NCI-H2171 (cell line): ENCODE measurements around the gene HS6ST1.

Experiments
- DNase-seq: peaks from one replicate; lab custom pipeline; 2025; lab: John Stamatoyannopoulos, UW

Gene HS6ST1

DNA sequence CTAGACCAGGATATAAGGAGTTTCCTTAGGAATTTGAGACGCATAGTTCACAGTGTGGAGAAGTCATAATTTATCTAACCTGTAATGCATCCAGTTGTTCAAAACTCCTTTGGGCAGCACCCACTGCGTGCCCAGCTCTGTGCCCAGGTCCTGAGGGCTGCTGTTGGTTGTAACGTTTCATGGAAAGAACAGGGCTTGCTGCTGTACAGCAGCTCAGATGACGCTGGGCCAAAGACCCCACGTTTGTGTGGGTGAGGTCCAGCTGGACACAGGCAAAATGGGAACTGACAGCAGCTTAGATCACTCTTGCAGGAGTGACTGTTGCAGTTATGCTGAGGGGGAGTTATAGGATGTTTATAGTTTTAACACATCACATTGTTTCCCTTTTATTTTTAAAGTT lies 30.0 kb upstream of the HS6ST1 start:
- no peak for DNase-seq

DNA sequence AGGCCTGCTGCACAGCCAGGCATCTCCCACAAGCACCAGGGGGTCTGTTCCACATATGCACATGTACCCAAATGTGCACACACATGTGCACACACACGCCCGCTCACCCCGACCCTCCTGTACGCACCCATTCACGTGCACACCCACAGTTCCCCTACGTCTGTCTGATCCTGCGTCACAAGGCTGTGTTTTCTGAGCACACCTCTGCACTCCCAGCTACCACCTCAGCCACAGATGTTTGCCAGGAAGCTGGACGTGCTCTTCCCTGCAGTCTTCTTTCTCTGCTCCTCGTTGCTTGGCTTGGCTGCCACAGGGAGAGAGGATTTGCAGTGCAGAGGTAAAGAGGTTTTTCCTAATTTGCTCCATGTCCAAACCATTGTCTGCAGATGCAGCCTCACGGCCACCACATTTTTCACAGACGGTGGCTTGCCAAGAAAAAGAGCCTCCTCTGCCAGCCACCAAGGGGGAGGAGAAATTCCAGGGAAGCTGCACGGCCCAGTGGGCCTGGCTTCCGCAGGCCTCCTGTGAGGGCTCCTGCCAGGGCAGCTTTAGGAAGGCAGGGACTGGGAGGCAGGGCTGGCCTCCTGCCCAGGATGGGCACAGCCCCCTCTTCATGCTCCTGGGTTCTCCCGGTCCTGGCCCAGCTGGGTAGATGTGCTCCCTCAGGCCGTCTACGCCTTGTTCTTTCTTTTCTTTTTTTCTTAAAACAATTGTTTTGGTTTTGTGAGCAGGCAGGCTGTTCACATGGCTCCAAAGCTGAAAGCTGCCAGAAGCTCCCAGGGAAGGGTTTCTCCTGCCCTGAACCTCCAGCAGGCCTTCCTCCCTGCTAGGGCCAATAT lies 29.3 kb upstream of the HS6ST1 start:
- no peak for DNase-seq

DNA sequence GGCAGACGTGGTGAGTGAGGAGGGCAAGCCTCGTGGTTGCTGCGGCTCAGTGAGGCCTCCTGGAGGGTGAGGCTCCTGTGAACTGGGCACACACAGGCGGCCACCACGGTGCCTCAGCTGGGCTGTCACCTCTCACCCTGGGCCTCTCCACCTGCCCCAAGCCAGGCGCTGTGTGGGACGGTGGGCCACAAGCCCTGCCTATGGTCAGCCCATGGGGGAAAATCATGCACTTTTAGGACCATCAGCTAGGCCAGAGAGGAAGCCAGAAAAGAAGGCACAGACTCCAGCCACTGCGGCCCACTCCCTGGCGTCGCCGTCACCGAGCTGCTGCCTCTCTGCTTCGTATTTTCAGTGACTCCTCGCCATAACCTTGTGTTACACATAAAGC lies 28.5 kb upstream of the HS6ST1 start:
- no peak for DNase-seq

DNA sequence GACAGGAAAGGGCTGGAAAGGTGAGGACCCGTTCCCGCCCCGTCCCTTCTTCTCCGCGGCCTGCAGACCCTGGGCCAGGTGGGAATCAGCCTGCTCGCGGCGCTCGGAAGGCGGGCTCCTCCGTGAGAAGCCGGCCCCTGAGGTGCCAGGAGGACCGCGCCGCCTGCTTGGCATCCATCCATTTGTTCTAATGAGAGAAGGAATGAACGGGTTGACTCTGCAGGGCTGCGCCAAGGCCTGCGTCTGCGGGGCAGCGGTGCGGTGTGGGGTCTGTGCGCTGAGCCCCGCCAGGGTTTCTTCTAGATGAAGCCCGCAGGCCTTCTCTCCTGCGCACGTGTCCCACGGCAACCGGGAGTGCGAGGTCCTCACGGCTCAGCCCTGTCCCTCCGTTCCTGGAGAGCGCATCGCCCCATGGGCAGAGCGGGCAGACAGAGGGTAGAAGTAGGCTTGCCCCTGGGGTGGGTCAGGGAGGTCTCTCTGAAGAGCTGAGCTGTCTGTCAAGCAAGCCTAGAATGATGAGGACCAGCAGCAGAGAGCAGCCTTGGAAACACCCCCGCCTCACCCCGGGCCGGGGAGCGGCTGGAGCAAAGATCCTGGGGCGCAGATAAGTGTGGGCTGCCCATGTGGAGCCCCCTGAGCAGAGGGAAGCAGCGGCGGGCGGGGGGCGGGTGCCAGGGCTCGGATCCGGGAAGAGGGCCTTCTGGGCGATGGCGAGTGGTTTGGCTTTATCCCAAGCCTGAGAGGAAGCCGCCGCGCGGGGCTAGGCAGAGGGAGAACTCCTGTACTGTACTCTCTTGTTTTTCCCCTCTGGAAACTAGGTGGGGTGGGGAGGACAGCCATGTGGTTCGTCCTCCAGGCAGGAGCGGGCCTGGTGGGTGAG lies 27.9 kb upstream of the HS6ST1 start:
- DNase-seq: no peak

DNA sequence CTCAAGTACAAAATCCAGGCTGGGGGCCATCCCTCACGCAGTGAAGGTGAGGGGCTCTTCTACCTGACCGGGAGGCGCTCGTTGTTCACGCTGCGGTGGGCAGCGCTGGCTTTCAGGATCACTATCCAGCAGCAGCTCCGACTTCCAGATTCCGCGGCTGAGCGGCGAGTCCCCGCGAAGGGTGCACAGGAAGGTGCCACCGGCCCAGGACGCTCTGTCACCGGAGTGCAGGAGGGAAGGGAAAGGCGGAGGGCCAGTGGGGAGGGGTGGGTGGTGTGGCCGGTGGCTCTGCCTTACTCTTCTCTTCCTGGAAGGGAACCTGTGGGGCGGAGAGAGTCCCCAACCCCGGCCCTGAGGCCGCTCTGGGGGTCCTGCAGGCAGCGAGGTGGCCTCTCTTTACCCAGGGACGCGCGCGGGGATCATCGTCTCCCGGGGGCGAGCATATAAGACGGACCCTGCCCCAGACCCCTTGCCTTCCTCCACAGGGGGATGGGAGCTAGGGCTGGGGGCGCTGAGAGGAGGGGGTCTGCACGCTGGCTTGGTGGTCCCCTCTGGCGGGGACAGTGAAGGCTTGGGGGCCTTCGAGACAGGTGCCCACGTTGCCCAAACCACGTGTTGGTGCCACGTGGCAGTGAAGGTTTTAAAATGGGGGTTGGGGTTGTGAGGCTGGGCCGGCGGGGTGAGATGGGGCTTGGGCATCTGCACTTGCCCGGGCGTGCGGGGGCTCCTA lies 26.9 kb upstream of the HS6ST1 start:
- no peak for DNase-seq

DNA sequence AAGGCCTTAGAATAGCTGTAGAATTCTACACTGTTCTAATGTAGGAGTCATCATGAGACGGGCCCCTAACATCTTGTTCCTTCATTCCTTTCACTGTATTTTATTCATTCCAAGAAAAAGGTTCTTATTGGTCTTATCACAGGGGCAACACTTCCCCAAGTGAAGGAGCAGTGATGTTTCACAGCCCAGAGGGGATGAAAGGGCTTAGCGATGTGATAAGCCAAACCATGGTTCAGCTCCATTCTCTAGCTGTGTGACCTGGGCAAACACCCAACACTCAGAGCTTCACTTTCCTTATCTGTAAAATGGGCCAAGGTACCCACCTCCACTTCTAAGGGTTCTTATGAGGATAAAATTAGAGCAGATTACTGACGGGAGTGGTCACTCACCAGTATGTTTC lies 25.4 kb upstream of the HS6ST1 start:
- no peak for DNase-seq

DNA sequence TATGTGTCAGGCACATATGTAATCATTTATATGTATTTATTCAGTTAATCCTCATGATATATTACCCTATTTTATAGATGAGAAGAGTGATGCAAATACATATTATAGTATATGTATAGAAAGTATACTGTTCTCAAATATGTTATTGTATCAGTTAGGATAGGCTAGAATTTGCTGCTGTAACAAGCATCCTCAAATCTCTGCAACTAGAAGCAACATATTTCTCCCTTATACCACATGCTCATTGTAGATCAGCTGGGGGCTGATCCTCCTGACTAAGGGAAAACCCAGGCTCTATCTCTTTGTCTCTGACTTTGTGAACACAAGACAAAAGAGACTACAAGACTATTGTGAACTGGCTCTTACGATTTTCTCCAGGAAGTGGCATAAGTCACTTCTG lies 24.8 kb upstream of the HS6ST1 start:
- no peak for DNase-seq

DNA sequence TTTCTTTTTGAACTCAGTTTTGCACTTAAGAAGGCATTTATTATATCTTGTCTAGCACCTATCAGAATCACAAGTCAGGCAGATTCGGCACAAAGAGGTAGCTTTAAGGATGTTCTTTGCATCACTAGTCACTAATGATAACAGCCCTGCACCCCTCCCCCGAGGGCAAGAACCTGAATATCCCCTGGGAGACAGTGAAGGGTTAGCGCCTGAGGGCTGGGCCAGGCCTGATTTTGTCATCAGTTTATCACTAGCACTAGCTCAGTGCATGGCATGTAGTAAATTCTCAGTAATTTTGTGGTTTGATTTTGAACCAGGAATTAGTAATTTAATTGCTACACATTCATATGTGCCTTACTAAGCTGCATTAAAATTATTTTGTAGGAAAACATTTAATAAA lies 23.9 kb upstream of the HS6ST1 start:
- DNase-seq: no peak

DNA sequence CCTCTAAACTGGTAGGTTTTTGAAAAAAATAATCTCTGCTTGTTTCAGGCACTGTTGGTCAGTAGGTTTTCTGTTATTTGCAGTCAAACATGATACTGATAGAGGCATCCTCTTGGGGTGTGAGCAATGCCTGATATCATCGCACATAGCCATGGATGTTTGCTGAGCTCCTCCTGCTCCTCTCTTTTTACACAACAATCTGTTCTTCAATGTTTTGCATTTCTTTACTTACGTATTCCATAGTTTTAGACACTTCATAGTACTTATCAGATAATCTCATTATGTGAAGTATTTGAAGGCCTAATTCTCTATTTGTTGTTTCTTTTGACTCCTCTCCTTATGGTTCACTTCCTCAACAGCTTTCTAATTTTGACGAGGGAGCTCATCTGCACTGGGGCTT lies 23.0 kb upstream of the HS6ST1 start:
- no peak for DNase-seq

DNA sequence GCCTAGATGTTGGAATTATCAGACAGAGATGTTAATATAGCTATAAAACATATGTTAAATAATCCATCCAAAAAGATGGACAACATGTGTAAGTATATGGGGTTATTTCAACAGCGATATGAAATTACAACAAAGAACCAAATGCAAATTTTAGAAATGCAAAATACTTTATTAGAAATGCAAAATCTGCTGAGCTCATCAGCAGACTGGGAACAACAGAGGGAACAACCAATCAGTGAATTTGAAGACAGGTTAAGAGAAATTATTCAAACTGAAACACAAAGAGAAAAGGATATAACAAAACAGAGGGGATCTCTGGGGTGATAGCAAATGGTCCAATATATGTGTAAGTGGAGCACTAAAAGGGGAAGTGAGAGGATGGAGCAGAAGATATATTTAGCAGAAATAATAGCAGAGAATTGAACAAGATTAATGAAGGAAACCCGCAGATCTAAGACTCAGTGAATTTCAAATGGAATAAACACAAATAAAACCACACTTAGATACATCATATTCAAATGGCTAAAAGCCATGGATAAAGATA lies 13.5 kb upstream of the HS6ST1 start:
- DNase-seq: no peak

DNA sequence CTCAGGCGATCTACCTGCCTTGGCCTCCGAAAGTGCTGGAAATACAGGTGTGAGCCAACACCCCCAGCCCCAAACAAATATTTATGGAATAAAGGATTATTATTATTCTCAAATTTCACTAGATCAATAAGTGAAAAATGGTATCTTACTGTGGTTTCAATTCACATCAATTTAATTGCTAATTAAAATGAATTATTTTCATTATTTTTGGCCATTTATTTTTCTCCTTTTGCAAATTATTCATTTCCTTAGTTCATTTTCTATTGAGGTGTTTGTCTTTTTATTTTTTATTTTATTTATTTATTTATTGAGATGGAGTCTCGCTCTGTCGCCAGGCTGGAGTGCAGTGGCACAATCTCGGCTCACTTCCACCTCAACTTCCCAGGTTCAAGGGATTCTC lies 11.9 kb upstream of the HS6ST1 start:
- no peak for DNase-seq

DNA sequence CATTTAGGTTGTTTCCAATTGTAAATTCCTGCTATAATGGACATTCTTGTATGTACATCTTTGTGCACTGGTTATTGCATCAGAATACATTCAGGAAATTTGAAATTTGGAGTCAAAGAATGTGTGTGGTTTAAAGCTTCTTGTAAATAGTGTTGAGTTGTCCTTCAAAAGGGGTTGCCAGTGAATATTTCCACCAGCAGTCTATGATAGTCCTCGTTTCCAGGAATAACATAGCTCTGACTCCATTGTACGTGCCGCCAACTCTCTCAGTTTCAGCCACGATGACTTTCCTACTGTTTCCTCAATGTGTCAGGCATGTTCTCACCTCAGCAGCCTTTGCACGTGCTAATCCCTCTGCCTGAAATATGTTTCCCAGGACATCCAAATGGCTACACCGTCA lies 10.9 kb upstream of the HS6ST1 start:
- DNase-seq: no peak

DNA sequence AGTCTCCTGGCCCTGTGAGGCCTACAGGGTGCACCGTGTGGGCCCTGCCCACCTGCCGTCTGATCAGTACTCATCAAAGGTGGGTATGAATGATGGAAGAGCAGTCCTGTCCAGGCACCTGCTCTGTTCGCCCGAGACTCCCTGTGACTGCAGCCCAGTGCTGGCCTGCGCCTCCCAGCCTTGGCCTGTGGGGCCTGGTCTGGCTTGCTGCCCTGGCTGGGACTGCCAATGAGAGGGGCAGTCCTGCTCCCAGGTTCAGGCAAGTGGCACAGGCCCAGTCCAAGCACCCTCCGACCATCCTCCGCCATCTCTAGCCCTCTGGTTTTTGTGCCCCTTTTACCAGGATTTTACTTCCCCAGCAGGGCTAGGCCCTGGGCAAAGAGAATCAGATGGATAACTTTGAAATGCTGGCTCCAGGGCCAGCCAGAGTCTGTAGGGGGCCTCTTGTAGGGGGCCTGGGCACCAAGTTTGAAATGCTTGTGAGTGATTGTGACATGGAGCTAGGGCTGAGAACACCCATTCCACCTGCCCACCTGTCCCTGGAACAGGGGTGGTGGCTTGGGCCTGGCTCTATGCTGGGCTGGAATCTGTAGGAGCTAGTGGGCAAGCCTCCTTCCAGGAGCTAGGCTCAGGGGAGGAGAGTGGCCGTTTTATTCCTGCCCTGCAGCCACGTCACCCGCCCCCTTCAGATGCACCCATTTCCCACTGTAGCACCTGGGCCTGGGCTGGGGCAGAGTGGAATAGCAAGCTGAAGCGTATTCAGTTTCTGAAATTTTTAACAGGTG lies 8.7 kb upstream of the HS6ST1 start:
- no peak for DNase-seq

DNA sequence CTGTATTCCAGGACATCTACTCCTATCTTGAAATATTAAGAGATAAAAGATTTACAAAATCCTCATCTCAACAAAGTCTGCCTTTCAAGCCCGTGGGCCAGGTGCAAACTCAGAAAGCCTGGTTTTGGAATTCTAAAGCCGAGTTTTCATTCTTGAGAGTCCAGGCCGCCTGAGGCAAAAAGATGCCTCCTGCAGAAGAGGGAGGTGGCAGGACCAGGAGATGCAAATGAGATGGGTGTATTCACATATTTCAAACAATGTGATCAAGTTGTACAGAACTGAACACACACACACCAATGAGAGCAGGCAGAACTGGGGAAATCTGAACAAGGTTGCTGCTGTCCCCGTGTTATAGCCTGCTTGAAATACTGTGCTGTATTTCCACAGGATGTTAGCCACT lies 7.7 kb upstream of the HS6ST1 start:
- DNase-seq: no peak

DNA sequence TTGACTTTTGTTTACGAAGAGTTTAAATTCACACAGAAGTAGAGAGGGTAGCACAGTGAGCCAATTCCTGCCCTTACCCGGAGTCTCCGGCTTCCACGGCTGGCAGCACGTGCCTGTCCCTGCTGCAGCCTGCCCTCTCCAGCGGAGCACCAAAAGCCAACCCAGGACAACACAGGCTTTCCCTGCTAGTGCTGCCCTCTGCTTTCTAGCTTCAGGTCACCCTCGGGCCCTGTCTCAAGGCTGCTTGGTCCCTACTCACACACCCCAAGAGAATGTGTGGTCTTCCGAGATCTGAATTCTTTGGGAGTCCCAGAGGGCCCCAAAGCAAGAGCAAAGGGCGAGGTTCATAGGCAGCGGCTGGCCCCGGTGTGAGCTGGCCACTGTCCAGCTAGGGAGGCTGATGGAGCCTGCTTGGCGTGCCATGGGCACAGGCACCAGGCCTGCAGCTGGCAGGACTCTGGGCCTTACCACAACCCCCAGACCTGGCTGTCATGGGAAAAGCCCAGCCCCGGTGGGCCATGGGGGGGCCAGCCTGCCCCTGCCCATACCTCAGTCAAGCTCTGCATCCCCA lies 7.0 kb upstream of the HS6ST1 start:
- no peak for DNase-seq

DNA sequence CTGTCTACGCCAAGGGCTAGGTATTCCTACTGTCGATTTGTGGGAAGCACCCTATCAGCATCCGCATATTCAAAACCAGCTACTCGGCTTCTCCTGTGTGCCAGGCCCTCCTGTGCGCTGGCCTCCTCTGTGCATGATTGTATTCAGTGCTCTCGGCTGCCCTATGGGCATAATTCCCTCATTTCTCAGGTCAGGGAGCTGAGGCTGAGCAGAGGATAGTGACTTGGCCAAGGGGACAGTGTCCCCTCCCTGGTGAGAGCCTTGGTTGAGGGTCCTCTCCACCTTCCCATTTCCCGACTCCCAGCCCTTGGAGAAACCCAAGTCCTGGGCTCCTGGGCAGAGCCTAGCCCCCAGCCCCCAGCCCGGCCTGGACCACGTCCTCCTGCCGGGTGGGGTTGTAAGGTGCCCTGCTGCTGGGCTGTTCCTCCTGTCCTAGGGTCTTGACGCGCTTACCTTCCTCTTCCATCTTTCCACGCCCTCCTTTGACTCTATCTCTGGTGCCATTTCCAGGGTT lies 6.3 kb upstream of the HS6ST1 start:
- DNase-seq: no peak

DNA sequence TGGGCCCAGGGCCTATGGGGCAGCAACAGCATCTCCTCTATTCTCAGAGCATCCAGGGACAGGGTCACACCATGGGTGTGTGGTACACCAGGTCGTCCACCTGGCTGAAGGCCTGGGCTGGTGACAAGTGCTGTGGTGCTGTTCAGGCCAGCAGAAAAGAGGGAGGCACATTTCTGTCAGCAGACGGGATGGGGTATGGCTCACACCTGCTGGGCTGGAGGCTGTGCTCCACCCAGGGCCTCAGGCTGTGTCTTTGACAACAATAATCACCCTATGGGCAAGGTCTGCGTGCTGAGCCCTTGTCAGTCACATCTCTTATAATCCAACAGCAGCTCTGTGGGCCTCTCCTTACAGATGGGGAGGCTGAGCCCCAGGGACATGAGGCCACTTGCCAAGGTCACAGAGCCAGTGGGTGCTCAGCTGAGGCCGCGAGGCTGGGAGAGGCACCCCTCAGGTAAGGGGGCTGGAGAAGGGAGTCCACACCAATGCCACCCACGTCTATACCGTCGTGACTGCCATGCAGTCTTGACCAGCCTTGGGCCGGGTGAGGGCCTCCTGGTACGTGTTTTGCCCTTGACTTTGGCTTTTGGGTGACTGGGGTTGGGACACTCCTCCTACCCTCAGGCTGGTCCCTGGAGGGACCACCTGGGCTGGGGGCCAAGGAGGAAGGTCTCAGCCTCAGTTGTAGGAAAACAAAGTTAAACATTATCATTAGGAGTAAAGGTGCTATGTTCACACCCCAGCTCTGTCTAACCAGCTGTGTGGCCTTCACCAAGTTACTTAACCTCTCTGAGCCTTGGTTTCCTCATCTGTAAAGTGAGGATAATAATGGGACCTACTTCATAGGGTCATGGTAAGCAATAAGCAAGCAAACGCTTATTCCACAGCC lies 5.6 kb upstream of the HS6ST1 start:
- no peak for DNase-seq

DNA sequence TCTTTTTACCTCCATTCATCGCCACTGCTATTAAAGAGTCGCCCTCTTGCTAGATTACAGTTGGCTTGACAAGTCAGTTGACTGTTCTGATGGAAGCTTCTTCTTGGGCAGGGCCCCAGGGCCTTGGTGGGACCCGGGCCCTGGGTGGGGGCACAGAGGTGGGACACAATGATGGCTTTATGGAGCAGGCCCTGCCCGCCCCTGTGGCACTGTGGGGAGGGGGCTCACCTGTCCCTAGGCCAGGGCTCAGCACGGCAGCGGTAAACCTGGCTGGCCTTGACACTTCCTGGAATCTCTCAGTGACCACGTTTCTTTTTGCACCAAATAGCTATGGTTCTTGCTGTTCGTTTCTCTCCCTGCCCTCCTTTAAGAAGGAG lies 4.9 kb upstream of the HS6ST1 start:
- DNase-seq: no peak

DNA sequence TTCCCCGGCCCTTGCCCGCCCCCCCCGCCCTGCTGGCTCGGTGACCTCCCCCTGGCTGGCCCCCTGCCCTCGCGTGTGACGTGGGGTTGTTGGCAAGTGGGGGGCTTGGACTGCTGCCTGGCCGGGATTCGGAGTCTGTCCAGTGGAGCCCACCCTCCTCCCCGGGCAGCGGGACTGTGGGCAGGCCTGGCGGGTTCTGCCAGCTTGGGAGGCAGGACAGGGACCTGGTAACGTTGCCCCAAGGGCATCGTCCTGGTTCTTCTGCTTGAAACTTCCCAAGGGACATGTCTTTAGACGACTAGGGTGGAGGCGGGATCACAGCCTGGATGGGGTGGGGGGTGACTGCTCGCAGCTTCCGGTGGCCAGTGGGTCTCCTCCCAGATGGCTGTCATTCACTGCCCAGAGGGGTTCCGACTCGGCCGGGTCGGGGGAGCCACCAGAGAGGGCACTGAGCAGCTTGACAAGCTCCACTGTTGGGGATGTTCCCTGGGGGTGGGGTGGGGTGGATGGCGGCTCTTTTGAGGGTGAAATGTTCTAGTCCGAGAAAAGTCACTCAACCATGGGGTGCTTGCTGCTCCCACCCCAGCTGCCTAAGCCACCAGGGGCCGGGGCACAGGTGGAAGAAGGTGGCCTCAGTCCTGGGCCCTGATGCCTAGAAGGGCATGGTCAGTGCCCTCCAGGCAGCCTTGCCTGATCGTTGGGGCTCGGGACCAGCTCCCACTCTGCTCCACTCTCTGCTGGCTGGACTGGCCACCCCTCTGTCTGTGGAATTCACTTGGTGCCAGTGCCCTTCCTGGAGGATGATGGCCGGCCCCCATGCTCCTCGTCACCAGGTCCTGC lies 4.3 kb upstream of the HS6ST1 start:
- no peak for DNase-seq
